COLO829 (cell line): ENCODE results near the gene RXRA.

Source experiments
- DNase-seq: peaks from one replicate; pipeline ENCODE4 v3.0.0; 2012; ENCODE audit warnings: low spot score

RXRA gene

DNA sequence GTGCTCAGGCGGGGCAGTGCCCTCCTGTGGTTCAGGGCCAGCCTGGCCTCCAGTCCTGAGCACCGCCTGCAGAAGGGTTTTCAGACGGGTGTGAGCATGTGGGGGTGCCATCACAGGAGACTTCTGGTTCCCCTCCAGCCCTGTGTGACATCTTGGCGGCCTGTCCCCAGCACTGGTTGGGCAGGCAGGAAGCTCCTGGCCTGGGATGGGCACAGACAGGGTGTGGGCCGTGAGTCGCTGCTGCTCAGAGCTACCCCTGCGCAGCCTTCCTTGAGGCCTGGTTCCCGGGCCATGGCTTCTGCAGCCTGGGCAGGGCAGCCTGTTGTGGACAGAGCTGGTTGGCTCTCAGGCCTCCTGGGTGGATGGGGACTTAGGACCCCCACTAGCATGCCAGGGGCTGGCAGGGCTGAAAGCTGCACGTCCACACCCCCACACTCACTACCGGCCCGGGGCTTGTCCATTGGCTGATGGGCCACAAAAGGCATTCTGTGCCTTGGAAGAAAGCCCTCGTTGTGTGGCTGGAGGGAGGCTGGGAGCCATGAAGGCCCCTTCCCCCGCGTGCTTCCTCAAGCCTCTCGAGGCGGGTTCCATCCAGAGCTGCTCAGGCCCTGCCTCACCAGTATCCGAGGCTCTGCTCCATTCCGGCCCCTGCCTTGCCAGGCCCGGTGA is 58.7 kb downstream of the RXRA start:
- DNase-seq = peak; percentile 82

DNA sequence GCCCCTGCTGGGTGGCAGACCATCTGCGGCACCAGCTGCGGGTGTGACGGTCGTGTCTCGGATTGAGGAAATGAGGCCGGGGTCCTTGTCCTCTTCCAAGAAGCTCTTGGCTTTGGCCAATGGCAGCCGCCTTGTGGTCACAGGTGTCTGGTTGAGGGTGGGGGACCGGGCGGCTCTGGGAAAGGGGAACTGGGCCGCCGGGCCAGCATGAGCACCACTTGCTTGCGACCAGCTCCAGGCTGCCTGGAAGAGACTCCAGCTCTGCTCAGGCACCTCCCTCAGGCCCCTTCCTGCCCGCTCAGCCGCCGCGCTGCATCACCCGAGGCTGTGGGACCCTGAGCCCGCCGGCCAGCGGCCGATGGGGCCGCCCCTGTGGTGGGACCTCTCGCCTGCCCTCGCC is 59.7 kb downstream of the RXRA start:
- no peak for DNase-seq

GRCh38 chr9:134386951-134387831 is 60.9 kb downstream of the RXRA start:
- DNase-seq = no peak

DNA sequence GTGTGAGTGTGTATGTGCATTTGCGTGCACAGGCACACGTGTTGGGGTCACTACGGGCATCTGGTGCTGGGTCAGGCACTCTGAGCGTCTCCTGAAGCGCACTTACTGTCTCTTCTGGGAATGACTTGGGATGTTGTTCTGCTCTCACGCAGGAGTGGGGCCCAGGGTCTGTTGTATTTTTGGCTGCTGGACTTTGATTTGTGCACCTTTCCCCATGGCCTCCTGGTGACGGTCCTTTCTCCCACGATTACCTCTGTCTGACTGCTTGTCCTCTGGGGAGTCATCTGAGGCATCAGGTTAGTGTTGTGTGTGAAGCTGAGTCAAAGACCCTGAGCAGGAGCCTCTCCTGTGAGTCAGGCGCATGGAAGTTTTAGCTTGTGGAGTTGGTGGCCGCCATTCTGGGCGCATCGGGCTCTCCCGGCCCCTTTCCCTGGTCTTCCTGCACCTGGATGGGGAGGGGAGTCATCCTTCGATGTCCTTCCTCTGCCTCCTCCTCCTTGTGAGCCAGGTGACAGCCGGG is 62.1 kb downstream of the RXRA start:
- DNase-seq = no peak

GRCh38 chr9:134388976-134389375 is 62.7 kb downstream of the RXRA start:
- no peak for DNase-seq

- no peak for DNase-seq
Measured at GRCh38 chr9:134389642-134390041, 63.4 kb downstream of the RXRA start.

- DNase-seq = no peak
Measured at GRCh38 chr9:134390537-134390936, 64.3 kb downstream of the RXRA start.

- no peak for DNase-seq
Measured at GRCh38 chr9:134390947-134391318, 64.7 kb downstream of the RXRA start.

DNA sequence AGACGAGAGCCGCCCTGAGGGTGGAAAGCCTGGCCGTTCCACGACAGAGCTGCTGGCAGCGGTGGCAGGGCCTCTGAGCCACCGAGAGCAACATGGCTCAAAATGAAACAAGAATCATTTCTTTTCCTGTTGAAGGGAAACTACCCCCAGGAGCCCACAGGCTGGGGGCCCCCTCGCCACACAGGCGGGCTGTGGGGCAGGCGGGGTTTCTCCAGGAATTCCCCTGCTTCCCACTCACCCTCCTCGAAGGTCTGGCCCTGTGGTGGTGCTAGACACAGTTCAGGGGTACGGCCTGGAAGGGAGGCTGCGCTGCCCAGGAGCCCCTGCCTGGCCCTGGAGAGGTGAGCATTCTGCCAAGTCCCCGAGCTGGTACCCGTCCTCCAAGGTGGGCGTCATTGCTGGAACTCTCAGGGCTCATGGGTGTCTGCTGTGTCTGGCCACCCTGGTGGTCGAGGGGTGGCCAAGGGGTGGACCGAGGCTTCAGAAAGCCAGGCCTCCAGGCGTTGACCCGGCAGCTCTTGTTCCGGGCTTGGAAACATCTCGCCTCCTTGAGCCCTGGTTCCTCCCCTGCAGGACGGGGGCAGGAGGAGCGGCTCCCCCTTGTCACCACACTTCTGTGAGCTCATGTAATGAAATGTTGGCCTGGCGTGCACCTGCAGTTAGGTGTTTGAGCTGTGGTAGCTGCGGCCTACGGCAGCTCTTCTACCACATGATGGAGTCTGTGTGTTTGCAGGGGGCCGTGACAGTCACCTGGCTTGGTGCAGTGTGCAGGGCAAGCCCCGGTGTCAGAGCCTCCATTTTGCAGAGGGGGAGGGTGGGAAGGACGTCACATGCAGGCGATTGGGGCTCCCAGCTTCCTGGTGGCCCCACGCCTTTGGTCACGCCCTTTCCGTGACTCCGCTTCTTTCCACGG is 65.3 kb downstream of the RXRA start:
- DNase-seq = no peak

DNA sequence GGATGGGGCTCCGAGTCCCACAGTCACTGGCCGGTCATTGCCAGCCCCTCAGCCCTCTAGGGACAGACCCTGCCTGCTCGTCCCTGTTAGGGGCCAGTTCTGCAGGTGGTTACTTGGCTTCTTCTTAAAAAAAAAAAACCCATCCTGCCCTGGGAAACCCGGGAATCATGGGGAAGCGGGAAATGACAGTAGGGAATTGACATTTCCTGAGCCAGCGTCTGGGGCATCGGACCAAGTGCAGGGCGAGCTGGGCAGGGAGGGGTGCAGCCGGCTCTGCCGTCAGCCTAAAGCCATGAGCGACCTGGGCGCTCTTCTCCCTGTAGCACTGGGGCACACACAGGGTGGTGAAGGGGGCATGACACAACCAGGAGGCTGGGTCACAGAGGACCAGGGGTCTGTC is 66.6 kb downstream of the RXRA start:
- DNase-seq = no peak

DNA sequence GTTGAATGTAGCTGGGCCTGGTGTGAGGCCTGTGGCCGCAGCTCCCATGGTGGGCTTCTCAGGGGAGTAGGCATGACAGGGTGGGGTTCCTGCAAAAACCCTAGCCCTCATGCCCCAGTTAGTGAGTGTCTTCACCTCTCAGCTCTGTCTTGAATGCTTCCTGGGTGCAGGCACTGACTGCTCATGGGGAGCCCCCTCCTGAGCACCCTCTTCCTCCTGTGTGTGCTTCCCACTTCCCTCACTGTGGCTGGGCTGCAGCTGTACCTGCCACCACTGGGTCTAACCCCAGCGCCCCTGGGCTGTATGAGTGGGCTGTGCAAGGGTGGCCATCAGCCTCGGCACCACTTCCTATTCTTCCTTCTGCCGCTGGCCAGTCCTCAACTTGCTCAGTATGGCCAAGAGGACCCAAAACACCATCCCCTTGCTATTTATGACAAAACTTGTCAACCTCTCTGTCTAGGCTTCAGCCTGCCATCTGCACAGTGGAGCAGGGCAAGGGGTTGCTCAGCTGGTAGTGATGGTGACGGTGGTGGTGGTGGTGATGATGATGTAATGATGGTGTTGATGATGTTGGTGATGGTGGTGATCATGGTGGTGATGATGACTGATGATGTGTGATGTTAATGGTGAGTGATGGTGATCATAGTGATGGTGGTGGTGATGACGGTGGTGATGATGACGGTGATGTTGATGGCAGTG is 67.5 kb downstream of the RXRA start:
- no peak for DNase-seq

GRCh38 chr9:134395002-134395517 is 68.8 kb downstream of the RXRA start:
- no peak for DNase-seq

DNA sequence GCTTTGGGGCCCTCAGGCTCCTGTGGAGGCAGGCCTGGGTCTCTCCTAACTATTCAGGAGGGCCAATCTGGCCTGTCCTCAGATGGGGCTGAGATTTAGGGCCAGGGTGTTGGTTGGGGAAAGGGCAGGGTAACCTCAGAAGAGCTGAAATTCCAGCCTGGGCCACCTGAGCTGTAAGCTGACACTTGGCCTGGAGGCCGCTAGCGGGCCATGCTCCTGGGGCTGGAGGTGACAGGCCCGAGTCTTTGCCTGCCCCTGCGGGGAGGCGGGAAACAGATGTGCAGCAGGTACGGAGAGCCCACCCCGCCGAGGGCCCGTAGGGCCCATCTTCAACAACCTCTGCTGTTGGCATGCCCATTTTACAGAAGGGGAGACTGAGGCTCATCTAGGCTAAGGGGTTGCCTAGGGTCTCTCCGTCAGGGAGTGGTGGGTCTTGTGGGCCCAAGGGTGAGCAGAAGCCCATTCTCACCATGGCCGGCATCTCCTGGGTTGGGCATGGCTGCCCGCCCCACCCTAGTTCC is 69.5 kb downstream of the RXRA start:
- no peak for DNase-seq

- no peak for DNase-seq
Measured at GRCh38 chr9:134396258-134396742, 70.0 kb downstream of the RXRA start.

GRCh38 chr9:134396825-134397224 is 70.6 kb downstream of the RXRA start:
- DNase-seq = no peak

DNA sequence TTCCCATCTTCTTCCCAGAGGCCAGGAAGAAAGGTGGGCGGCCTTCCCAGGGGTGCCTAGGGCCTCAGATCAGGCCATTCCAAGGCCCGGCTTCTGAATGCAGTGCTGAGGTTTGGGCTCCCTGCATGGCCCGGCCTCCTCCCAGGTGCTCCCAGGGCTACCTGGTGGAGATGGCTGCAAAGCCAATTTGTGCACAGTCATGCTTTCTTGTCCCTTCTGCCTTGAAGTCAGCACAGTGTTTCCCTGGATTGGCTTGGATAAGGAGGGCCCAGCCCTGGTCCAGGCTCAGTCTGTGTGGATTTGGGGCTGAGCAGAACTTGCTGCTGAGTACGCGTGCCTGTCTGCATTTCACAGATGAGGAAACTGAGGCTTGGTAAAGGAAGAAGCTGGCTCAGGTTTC is 72.5 kb downstream of the RXRA start:
- no peak for DNase-seq

GRCh38 chr9:134399435-134400056 is 73.3 kb downstream of the RXRA start:
- DNase-seq = peak; percentile 43

DNA sequence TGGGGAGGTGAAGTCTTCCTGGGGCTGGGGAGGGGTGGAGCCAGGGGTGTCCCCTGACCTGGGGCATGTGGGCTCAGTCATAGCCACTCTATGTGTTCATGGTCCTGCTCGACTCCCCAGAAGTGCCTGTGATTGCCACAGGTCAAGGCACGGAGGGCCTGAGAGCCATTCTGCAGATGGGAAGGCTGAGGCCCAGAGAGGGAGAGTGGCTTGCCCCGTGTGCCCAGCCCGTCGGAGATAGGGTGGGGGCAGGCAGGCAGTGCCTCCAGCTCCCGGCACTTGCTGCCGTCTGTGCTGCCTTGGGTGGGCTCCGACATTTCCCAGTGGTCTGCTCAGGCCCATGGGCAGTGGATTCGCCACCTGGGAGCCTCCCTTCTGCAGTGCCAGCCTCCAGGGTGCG is 74.0 kb downstream of the RXRA start:
- DNase-seq = no peak

DNA sequence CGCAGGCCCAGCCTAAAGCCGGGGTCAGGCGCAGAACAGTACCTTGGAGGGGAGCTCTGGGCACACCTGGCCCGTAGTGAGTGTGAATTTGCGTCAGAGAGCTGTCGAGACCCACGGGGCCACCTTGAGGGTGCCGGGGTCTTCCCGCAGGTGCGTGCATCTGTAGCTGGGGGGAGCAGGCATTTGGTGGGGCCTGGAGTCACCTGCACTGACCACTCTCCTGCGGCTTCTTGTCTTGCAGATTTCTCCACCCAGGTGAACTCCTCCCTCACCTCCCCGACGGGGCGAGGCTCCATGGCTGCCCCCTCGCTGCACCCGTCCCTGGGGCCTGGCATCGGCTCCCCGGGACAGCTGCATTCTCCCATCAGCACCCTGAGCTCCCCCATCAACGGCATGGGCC is 75.1 kb downstream of the RXRA start:
- no peak for DNase-seq

- DNase-seq = no peak
Measured at GRCh38 chr9:134402182-134402581, 75.9 kb downstream of the RXRA start.

DNA sequence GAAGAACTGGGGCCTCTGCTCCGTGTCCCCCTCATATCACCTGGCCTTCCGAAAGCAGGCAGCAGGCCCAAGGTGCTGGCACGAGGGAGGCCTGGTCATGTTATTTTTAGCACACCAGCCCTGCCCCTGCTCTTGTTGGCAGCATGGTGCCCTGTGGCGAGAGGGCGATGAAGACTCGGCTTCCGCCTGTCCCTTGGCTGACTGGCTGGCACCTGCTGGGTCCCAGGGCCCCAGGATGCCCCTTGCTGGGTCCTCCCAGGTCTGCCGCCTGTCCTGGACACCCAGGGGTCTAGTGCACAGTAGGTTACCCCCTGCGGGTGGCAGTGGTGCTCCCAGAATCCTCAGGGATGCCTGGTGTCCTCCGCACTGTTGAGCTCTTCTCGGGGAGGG is 77.0 kb downstream of the RXRA start:
- no peak for DNase-seq
